GM12891 (cell line): Measurements from ENCODE around the gene GABRB1.

Source experiments
- DNase-seq: peaks from one replicate; pipeline ENCODE4 v3.0.0; 2011; ENCODE audit warnings: low spot score; ENCODE audit not compliant: insufficient read length
- FAIRE-seq: peaks from 2 replicates; lab custom pipeline; 2011; peaks lifted over from hg19 to GRCh38; lab: Jason Lieb, UNC
- PAX5 ChIP-seq: IDR thresholded peaks from 2 replicates; pipeline ENCODE4 v1.6.1; 2011; ENCODE audit warnings: low read length, moderate library complexity, mild to moderate bottlenecking; ENCODE audit not compliant: insufficient read depth, severe bottlenecking
- POLR2A ChIP-seq: IDR thresholded peaks from 2 replicates; pipeline ENCODE4 v1.6.1; 2011; ENCODE audit warnings: low read depth, low read length, control low read depth
- POLR2AphosphoS5 ChIP-seq: IDR thresholded peaks from 2 replicates; pipeline ENCODE4 v1.6.1; 2011; ENCODE audit warnings: low read depth, low read length, control low read depth
- POU2F2 ChIP-seq: IDR thresholded peaks from 2 replicates; pipeline ENCODE4 v1.6.1; 2011; ENCODE audit warnings: low read depth, mild to moderate bottlenecking, control low read depth, low read length, moderate library complexity
- SPI1 ChIP-seq: IDR thresholded peaks from 2 replicates; pipeline ENCODE4 v1.6.1; 2011; ENCODE audit warnings: low read depth, low read length, control low read depth
- TAF1 ChIP-seq: IDR thresholded peaks from 2 replicates; pipeline ENCODE4 v1.6.1; 2011; ENCODE audit warnings: low read depth, low read length, control low read depth

The GABRB1 gene

DNA sequence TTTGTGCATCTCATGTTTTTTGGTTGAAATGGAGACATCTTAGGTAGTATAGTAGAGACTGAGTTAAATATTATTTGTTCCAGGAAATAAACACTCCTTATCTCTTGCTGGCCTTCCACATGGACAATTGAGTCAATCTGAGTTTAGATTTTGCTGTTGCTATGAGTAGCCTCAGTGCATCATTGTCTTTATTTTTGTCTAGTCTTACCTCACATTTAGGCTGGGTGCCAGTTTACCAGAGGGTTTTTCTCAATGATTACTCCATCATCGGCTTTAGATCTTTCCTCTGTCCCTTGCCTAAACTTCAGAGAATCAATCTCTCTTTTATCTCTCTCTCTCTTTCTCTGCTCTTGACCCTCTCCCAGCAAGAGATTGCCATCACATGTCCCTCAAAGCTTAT lies 73.6 kb downstream of the GABRB1 start:
- DNase-seq: no peak
- FAIRE-seq: no peak
- TF ChIP-seq TAF1 (no peak), POLR2AphosphoS5 (no peak), POU2F2 (no peak), SPI1 (no peak), POLR2A (no peak), PAX5 (no peak)

DNA sequence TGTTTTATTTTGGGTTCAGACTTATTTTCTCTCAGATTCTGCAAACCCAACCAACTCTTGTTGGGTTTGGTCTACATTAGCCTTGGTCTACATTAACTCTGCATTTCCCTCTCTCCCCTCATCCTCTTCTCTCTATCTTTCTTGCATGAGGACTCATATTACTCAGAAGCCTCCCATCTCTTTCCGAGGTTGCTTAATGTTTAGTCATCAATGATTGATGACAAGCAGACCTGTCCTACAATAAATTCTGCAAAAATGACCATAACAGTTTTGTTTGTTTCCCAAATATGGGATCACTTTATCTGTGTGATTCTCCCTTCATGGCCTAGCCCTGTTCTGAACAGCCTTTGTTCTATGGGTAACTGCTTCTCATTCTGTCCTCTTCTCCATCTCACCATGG lies 75.2 kb downstream of the GABRB1 start:
- TF ChIP-seq POLR2AphosphoS5: no peak
- TF ChIP-seq POLR2A: no peak
- TF ChIP-seq SPI1: no peak
- no peak for TF ChIP-seq PAX5
- TF ChIP-seq POU2F2: no peak
- TF ChIP-seq TAF1: no peak
- DNase-seq (no peak), FAIRE-seq (no peak)

DNA sequence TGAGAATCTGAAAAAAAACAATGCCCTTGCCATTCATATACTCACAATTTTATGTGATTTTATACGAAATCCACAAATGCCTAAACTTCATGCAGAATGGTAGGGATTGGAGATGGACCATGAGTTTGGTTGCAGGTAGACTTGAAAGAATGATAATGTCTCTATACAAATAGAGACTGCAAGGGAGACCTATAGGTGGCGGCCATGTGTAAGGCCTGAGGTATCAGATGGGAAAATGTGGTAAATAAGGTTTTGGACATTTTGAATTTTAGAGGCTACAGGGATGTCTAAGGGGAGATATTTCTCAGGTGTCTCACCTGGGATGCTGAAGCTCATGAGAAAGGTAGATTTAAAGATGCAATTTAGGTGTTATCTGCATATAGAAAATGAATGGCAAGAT lies 78.0 kb downstream of the GABRB1 start:
- FAIRE-seq (no peak), DNase-seq (no peak)
- TF ChIP-seq POLR2AphosphoS5: no peak
- no peak for TF ChIP-seq POLR2A
- no peak for TF ChIP-seq POU2F2
- no peak for TF ChIP-seq SPI1
- TF ChIP-seq PAX5: no peak
- TF ChIP-seq TAF1: no peak

DNA sequence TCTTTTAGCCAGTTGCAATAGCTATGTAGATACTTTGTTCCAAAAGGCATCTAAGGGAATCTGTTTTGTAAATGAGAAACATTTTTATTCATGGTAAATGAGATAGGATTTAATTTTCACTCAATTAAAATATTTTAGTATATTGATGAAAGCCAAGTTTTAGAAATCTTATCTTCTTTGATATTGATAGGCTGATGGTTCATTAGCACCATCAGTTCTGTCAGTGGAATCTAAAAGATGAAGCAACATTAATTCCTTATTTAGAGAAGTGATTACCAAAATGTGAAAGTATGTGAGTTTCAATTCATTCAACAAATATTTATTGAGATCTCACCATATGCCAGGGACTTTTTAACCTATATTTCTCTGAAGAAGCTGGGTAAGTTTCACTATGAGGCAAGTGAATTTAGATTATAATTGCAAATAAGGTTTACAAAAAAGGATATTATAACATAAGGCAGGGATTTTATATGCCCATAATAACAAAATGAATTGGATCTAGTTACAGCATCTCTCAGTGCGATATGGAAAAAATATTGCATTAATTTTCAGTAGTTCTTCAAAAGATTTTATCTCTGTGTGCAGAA lies 79.3 kb downstream of the GABRB1 start:
- FAIRE-seq (no peak), DNase-seq (no peak)
- TF ChIP-seq POU2F2 (no peak), POLR2AphosphoS5 (no peak), POLR2A (no peak), PAX5 (no peak), TAF1 (no peak), SPI1 (no peak)

DNA sequence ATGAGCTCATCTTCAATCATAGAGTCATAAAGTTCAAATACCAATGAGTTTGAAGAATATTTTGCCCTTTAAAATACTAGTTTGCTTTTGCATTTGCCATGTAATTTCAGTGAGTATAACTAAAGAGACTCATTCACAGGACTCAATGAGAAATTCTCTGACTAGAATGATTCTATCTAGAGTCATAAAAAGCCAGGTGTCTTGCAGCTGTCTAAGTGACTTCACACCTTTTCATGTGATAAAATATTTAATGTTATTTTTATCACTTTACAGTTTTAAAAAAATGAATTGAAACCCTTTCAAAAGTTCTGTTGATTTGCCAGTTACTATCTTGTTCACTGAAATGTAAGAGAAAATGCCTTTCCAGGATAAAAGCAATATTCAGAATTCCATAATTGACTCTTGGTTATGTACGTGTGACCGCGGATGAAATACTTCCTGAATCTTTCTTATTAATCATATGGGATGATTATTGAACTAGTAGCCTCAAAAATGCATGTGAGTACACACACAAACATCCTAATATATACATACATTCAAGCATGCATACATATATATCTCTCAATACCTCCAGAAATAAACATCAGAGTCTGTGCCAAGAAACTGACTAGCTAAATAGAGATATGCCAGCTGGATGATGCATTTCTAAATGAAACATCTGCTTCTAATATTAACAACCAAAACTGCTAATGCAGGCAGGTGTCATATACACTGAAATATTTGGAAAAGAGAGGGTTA lies 87.0 kb downstream of the GABRB1 start:
- no peak for DNase-seq
- no peak for FAIRE-seq
- TF ChIP-seq POU2F2 (no peak), POLR2AphosphoS5 (no peak), TAF1 (no peak), PAX5 (no peak), POLR2A (no peak), SPI1 (no peak)

DNA sequence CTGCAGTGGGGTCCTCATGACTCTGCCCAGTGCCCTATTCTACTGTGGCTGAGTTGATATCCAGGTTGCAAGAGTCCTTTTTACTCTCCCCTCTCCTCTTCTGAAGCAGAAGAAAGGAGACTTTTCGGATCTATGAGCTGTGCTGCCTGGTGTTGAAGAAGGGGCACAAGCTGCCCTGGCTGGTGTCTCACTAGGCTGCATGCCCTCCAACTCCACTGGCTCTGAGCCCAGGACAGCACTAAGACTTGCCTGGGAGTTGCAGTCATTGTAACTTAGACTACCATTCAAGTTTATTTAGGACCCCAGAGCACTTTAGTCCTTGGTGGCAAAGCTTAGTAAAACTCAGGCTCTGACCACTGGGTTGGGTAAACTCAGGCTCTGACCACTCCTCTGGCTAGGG lies 89.4 kb downstream of the GABRB1 start:
- TF ChIP-seq PAX5 (no peak), TAF1 (no peak), POU2F2 (no peak), POLR2AphosphoS5 (no peak), SPI1 (no peak), POLR2A (no peak)
- FAIRE-seq (no peak), DNase-seq (no peak)

DNA sequence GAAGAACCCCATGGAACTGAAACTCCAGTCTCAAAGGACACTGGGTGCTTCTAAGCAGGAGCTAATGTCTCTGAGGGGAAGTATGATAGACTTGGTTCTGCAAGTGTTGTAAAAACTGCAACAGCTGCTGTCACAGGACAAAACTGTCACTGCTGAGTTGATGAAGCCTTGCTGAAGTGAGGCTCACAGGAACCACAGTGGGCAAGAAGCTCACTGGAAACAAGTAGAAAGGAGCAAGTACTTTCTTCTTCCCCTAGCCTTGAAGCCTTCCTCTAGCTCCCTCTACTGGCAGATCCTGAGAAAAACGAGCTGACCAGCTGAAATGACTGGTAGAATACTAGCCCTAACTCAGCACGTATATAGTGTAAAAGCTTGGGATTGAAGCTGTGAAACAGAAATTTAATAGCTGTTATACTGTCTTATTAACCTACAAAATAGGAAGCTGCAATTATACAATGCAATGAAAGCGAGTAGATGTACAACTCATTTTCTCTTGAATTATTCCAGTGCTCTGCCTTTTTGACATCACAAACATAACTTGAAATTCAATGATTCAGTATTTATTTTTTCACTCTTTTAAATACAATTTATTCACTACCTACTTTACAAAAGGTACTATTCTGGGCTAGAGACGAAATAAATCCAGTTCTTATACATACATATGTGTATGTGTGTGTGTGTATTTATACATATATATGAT lies 91.4 kb downstream of the GABRB1 start:
- peak; percentile 26 for DNase-seq
- no peak for TF ChIP-seq POU2F2
- TF ChIP-seq POLR2A: no peak
- TF ChIP-seq PAX5: no peak
- no peak for TF ChIP-seq TAF1
- no peak for TF ChIP-seq SPI1
- no peak for TF ChIP-seq POLR2AphosphoS5
- peak; percentile 81 for FAIRE-seq

DNA sequence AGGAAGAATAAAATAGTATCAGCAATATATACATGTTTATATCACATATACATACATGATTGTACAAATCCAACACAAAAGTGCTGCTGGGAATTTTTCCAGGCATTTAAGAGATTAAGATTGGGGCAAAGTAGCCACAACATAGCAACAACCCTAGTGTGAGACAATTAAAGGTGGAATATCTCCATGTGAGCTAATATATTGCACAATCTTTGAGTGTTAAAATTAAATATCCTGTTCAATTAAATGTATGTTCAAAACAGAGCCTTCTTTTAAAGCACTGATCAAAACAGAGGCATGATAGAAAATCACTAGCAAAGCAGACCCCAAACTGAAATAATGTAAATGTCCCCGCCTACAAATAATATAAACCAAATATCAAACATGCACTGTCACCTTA lies 97.6 kb downstream of the GABRB1 start:
- FAIRE-seq: no peak
- TF ChIP-seq POLR2A: no peak
- no peak for TF ChIP-seq POU2F2
- no peak for TF ChIP-seq POLR2AphosphoS5
- no peak for TF ChIP-seq TAF1
- no peak for TF ChIP-seq PAX5
- TF ChIP-seq SPI1: no peak
- DNase-seq: no peak

DNA sequence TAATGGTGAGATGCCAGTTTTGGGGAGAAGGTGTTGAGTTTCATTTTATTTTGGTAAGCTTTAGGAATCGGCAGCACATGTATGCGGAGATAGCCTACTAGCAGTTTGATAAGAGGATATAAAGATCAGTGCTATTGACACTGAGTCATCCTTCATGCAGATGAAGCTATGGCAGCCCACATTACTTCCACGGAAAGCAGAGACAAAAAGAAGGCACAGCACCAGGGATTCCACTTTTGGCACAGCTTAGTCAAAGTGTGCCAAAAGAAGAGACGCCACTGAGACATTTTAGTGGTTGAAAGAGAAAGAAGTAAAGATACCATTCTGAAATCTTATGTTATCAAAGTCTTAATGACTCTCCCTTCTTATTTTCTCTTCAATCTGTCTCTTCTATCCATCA lies 103.8 kb downstream of the GABRB1 start:
- TF ChIP-seq SPI1 (no peak), POLR2A (no peak), PAX5 (no peak), POU2F2 (no peak)
- FAIRE-seq (no peak), DNase-seq (no peak)

DNA sequence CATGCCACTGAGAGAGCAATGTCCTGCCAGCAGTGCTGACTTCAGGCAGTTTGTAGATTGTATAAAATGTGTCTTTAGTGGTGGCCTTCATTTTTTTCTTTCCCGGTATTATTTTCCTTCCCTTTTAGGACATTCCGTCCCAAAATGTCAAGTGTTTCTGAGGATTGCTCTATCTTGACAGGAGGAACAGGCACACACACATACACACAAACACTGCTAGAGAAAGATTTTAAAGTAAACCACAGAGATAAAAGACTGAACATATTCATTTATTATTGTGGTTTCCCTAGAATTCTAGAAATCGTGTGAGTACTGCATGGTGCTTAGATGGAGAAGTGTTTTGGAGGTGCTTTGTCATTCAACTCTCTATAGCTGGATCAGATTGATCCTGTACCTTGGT lies 111.9 kb downstream of the GABRB1 start:
- FAIRE-seq (no peak), DNase-seq (no peak)
- TF ChIP-seq TAF1: no peak
- TF ChIP-seq PAX5: no peak
- TF ChIP-seq POLR2AphosphoS5: no peak
- TF ChIP-seq SPI1: no peak
